8988T (cell line): ENCODE data around the gene KCNMA1.
A peak's percentile ranks its signal among the peaks of the same experiment; 100 is the strongest.
"Not testable (repeated sequence)": the region's sequence is repeated elsewhere in the genome, so short reads cannot be mapped to it uniquely, and the experiment has no call there.

Experiments
- DNase-seq: peaks from one replicate; pipeline ENCODE4 v3.0.0; 2011

The KCNMA1 gene

DNA sequence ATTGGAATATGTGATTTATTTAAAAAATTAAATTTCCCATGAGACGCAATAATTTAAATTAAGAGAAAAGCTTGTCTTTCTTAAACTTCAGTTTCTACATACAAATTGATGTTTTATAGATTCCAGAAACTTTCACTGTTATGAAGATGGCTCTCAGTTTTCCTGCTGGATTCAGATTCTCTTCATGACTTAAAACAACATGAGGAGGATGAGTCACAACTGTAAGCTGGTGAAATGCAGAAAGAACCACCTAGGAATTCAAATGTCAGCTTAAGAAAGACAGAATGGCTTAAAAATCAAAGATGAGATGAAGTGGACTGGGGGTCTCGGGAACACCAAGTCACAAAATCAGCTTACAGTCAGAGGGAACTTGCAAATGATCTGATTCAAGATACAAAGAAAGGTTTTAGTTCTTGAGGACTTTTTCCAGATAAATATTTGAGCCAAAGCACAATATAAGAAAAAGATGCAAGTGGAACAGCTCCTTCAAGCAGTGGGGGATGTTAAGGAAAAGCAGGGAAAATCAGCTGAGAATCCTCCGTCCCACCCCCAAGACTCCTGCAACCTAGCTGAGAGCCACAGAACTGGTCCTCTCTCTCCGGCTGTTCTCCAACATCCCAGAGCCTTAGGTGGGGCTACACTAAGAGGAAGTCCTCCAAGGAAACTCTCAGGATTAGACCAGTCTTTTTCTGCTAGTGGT lies 279.8 kb downstream of the KCNMA1 start:
- no peak for DNase-seq

DNA sequence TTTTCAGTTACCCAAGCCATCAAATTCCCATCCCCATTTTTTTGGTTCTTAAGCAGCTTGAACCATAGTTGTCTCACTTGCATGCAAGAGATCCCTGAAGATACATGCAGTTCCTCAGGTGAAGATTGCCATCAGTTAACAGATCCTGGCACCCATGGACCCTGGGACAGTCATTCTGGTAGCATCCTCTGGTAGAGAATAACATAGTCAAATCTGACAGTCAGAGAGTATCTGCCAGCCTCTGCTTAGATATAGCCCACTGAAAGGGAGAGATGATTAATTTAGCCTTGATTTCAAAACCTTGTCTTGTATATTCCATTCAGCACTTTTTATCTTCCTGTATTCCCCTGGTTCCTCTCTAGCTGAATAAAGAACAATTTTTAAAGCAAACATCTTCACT lies 280.4 kb downstream of the KCNMA1 start:
- no peak for DNase-seq

GRCh38 chr10:77355844-77356243 lies 281.8 kb downstream of the KCNMA1 start:
- DNase-seq = no peak

DNA sequence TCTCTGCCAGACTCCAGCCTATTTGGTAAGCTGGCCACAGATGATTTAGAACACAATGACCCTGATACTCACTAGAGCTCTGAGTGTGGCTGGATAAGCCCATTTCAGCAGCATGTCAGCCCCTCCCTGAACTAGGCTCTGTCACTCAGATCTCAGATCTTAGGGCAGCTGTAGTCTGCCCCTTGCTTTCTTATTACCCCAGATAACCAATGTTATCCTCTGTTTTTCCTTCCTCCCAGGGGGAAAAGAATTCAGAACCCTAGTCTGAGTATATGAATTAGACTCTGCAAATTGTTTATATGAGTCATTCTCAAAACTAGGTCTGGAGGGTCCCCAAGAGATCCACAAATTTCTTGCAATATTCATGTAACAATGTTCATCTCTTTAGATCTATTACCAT lies 286.2 kb downstream of the KCNMA1 start:
- DNase-seq = no peak

- DNase-seq = peak; percentile 78
These were observed 286.9 kb downstream of the KCNMA1 start for GRCh38 chr10:77350711-77351119.

- DNase-seq = no peak
These were observed 287.5 kb downstream of the KCNMA1 start for GRCh38 chr10:77350134-77350533.

DNA sequence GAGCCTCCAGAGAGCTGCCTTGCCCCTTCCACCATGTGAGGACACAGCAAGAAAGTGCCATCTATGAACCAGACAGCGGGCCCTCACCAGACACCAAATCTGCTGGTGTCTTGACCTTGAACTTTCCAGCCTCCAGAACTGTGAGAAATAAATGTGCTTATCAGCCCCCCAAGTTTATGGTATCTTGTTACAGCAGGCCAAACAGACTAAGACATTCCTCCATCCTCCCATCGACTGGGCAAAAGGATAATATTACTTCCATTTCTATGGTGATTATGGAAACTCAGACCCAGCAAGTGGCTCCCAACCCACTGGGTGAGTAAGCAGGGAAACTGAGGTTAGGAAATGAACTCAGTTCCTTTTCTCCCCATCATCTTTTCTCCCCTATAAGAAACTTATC lies 288.4 kb downstream of the KCNMA1 start:
- no peak for DNase-seq

GRCh38 chr10:77348751-77349150 lies 288.9 kb downstream of the KCNMA1 start:
- DNase-seq = no peak

- DNase-seq = no peak
These were observed 289.5 kb downstream of the KCNMA1 start for GRCh38 chr10:77348082-77348481.

DNA sequence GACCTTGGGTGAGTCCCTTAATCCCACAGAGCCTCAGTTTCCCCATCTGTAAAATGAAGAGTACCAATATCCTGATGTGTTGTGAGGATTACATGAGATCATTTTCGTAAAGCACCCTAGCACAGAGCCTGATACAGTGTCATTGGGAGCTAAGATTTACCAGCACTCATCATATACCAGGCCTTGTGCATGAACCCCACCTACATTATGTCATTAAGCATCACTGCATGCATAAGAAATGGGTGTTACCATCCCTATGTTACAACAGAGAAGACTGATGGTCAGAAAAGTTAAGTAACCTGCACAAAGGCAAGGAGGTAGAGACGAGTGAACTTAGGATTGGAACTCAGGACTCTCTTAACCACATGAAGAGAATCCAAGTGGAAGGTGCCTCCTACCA lies 290.6 kb downstream of the KCNMA1 start:
- DNase-seq = no peak

DNA sequence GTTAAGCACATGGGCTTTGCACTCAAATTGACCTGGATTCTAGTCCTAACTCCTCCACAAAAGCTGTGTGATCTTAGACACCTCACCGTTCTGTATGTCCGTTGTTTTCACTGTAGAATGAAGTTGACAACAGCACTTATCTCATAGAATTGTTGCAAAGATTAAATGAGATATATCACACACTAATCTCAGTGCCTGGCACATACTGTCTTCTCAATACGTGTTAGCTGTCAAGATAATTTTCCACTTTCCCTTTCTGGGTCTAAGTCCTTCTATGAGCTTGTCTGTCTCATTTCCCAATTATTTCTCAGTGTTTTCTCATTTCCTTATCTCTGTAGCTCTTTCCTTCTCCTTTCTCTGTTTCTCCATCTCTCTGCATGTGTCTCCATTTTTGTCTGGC lies 296.6 kb downstream of the KCNMA1 start:
- no peak for DNase-seq

- not testable (repeated sequence) for DNase-seq
These were observed 297.7 kb downstream of the KCNMA1 start for GRCh38 chr10:77339872-77340271.

DNA sequence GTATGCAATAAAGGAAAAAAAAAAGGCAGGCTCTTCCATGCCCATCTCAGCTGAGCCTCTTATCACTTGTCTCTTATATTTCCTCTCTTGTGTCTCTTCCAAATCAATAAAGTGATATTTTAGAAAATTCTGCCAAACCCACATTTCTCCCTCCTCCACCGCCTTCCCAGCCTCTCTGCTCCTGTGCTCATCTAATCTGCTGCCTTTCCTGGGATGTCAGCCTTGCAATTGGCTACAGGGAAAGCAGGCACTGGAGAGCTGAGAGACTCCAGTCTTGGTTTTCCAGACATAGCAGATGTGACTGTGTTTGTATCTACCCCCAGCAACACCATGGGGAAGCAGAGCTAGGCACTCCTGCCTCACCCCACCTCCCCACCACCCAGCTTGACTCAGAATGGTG lies 298.4 kb downstream of the KCNMA1 start:
- DNase-seq = no peak

- no peak for DNase-seq
These were observed 299.5 kb downstream of the KCNMA1 start for GRCh38 chr10:77338143-77338542.

DNA sequence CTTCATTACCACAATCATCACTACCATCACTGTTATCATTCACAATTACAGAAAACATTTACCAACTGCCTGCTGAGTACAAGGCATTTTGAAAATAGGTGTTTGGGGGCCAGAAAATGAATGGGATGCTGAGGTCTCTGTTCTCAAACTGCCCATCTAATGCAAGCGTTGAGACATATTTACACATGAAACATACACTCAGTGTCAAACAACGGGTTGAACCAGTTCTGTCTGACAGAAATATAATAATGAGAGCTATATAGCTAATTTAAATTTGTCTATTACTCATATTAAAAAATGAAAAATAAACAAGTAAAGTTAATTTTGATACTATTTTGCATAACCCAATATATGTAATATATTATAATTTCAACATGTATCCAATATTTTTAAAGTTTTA lies 303.1 kb downstream of the KCNMA1 start:
- no peak for DNase-seq

GRCh38 chr10:77333610-77334340 lies 303.8 kb downstream of the KCNMA1 start:
- no peak for DNase-seq

DNA sequence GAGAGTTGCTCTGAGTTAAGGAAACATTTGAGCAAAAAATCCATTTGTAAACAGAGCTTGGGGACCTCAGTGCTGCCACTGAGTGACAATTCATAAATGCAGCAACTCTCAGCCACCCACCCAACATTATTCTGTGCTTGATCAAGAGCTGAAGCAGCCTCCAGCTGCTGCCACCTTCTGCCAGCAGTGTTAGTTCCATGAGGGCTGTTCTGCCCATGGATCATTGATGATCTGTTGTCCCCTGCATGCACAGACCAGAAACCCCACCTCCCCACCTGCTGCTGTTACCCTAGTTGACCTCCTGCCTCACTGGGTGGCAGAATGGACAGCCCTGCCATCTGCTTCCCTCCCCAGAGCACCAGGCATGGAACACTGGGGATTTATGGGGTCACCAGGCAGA lies 305.4 kb downstream of the KCNMA1 start:
- no peak for DNase-seq

DNA sequence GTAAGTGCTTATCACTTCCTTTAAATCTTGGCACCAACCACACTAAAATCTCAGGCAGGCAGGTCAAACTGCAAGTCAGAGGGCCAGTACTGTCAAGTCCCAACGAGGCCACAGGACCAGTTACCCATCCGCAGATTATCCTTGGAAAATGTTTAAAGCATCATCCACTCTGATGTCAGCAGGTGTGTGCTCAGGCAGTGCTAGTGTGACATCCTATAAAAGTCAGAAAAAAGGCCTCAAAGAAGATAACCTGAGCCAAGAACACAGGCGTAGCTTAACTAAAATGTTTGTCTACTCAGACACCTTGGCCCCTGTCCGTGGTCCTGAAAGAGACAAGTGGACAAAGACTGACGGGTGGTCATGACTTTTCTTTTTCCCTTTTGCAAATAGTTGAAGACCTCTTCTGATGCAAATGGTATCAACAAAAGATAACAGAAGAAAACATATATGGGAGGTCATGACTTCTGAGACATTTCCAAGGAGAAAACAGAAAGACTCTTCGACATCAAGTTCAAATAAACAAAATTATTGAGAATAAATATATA lies 309.3 kb downstream of the KCNMA1 start:
- no peak for DNase-seq

GRCh38 chr10:77325233-77325537 lies 312.4 kb downstream of the KCNMA1 start:
- DNase-seq = no peak

GRCh38 chr10:77321838-77322237 lies 315.8 kb downstream of the KCNMA1 start:
- DNase-seq = no peak

DNA sequence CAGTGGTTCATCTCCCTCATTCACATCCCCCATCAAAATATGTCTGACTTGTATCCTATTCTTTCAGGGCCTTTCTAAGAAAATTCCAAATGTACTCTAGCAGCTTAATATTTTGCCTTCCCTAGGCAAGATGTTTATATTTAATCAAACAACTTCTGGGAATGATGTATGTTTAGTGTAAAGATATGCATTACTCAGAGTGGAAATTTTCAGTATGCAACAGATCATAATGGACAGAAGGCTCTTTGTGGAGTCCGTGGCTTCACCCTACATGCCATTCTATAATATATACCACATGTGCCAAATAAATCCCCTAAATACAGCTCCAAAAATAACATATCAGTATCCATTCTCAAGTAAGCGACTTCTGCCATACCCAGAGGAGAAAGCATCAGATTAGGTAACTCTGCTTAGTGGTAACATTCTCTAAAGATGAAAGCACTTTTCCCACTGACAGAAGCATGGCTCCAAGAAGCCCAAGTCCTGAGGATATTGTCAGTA lies 316.6 kb downstream of the KCNMA1 start:
- DNase-seq = no peak

DNA sequence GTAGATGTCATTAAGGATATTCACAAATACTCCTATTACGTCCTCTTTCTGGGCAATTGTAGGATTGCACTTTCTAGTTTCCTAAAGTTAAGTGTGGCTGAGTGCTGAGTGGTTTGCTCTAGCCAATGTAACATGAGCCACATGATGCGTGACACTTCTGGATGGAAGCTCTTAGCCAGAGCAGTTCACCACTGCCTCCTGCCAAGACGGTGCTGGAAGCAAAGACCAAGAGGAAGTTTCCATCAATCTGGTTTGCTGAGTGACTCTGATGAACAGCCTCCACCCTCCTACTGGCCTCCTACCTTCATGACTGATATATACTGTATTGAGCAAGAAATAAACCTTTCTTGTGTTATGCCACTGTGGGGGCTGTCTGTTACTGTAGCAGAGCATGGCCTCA lies 318.1 kb downstream of the KCNMA1 start:
- DNase-seq = no peak

- no peak for DNase-seq
These were observed 318.9 kb downstream of the KCNMA1 start for GRCh38 chr10:77318739-77319138.

DNA sequence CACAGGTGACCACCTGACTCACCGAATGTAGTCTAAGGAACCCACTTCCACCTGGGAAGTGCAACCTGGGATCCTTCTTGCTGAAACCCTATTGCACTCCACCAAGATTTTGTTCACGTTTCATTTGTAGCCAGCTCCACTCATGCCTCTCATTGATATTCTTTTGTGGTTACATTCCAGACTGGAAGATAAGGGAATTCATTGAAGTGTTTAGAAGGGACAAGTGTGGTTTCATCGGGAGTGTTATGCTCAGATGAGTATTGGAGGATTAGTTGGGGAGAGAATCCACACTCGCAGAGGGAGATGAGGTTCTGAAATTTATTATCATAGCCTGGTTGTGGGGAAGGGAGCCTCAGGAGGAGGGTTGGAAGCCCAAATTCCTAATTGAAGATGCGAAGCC lies 320.4 kb downstream of the KCNMA1 start:
- no peak for DNase-seq
